ENCODE results near the gene ZNF841. TPM values are rescaled to one million over a fixed set of nuclear protein-coding genes. Genes with fewer than 3 reads are reported as not detected.

The ZNF841 gene
- total RNA-seq, 1 donor from 2014 or later, result 14.3 TPM

GRCh38 chr19:52094526-52095130, 937 bp downstream of the ZNF841 start:
- peaks cover 9% of the 10 kb centered on the region for H3K27me3 Mint-ChIP-seq (ENCODE audit: low read depth)
- TF ChIP-seq, protein P1, sequence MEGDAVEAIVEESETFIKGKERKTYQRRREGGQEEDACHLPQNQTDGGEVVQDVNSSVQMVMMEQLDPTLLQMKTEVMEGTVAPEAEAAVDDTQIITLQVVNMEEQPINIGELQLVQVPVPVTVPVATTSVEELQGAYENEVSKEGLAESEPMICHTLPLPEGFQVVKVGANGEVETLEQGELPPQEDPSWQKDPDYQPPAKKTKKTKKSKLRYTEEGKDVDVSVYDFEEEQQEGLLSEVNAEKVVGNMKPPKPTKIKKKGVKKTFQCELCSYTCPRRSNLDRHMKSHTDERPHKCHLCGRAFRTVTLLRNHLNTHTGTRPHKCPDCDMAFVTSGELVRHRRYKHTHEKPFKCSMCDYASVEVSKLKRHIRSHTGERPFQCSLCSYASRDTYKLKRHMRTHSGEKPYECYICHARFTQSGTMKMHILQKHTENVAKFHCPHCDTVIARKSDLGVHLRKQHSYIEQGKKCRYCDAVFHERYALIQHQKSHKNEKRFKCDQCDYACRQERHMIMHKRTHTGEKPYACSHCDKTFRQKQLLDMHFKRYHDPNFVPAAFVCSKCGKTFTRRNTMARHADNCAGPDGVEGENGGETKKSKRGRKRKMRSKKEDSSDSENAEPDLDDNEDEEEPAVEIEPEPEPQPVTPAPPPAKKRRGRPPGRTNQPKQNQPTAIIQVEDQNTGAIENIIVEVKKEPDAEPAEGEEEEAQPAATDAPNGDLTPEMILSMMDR (conservative IDR thresholded peaks at IDR 0.05), result no peak
- peaks cover 15% of the 10 kb centered on the region for H3K4me1 Mint-ChIP-seq
- peak; percentile 2 for DNase-seq (ENCODE audit: low read depth, low spot score)
- H3K4me3 Mint-ChIP-seq, result peak overlapping the region; percentile 92
- H3K36me3 Mint-ChIP-seq (ENCODE audit: low read depth), result peaks cover 64% of the 10 kb centered on the region
- H3K9me3 Mint-ChIP-seq, result peaks cover 20% of the 10 kb centered on the region
- H3K27ac Mint-ChIP-seq (ENCODE audit: unreplicated experiment), result peak overlapping the region; percentile 39

DNA sequence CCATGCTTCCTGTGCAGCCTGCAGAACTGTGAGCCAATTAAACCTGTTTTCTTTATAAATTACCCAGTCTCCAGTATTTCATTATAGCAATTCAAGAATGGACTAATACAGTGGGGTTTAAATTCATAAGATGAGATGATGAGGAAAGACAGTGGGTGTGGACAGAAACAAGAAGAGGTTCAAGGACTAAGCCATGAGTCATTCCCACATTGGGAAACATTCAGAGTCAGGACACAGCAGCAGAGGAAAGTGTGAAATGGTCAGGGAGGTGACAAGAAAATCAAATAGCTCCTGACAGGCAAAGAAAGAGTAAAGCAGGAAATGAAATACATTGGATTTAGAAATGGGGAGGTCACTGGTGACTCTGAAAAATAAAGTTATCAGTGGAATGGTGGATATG, 9.1 kb downstream of the ZNF841 start:
- no peaks in the 10 kb centered on the region for H3K4me1 Mint-ChIP-seq
- no peak overlapping the region for H3K27ac Mint-ChIP-seq (ENCODE audit: unreplicated experiment)
- no peak overlapping the region for H3K4me3 Mint-ChIP-seq
- H3K9me3 Mint-ChIP-seq, result peaks cover 40% of the 10 kb centered on the region
- DNase-seq (ENCODE audit: low read depth, low spot score), result no peak
- TF ChIP-seq, protein P1 (conservative IDR thresholded peaks at IDR 0.05), result no peak
- H3K36me3 Mint-ChIP-seq (ENCODE audit: low read depth), result peaks cover 89% of the 10 kb centered on the region
- no peaks in the 10 kb centered on the region for H3K27me3 Mint-ChIP-seq (ENCODE audit: low read depth)

- Mint-ChIP-seq H3K4me1 (no peaks in the 10 kb centered on the region), H3K27ac (ENCODE audit: unreplicated experiment) (no peak overlapping the region)
- TF ChIP-seq, protein P1 (conservative IDR thresholded peaks at IDR 0.05), result no peak
Observed at GRCh38 chr19:52070496-52070895, 25.1 kb downstream of the ZNF841 start.

DNA sequence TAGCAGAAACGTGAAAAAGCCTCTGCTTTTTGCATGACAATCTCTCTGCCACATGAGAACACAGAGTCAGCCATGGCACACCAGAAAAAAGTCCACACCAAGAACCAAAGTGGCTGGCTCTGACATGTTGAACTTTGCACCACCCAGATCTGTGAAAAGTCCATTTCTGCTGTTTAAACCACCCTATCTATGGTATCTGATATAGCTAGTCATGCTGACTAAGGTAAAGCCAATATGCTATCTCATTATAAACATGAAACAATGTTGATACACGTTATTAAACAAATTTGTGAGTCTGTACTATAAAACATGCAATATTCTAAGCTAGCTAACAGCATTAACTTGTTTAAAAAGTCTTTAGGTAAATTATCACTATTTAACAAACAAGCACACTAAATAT, 25.9 kb downstream of the ZNF841 start:
- no peak for DNase-seq (ENCODE audit: low read depth, low spot score)
- no peaks in the 10 kb centered on the region for H3K4me1 Mint-ChIP-seq
- no peaks in the 10 kb centered on the region for H3K27me3 Mint-ChIP-seq (ENCODE audit: low read depth)
- TF ChIP-seq, protein P1 (conservative IDR thresholded peaks at IDR 0.05), result no peak
- peaks cover 77% of the 10 kb centered on the region for H3K36me3 Mint-ChIP-seq (ENCODE audit: low read depth)
- no peak overlapping the region for H3K4me3 Mint-ChIP-seq
- H3K27ac Mint-ChIP-seq (ENCODE audit: unreplicated experiment), result no peak overlapping the region
- H3K9me3 Mint-ChIP-seq, result peaks cover 42% of the 10 kb centered on the region

More at GRCh38 chr19:52070496-52070895, 25.1 kb downstream of the ZNF841 start:
- peaks cover 77% of the 10 kb centered on the region for H3K36me3 Mint-ChIP-seq (ENCODE audit: low read depth)
- H3K4me3 Mint-ChIP-seq, result no peak overlapping the region
- peaks cover 42% of the 10 kb centered on the region for H3K9me3 Mint-ChIP-seq
- no peak for DNase-seq (ENCODE audit: low read depth, low spot score)
- H3K27me3 Mint-ChIP-seq (ENCODE audit: low read depth), result no peaks in the 10 kb centered on the region

GRCh38 chr19:52066258-52066863, 29.2 kb downstream of the ZNF841 start:
- no peak overlapping the region for H3K4me3 Mint-ChIP-seq
- DNase-seq (ENCODE audit: low read depth, low spot score), result no peak
- H3K36me3 Mint-ChIP-seq (ENCODE audit: low read depth), result peaks cover 76% of the 10 kb centered on the region
- TF ChIP-seq, protein P1 (conservative IDR thresholded peaks at IDR 0.05), result no peak
- H3K9me3 Mint-ChIP-seq, result peaks cover 44% of the 10 kb centered on the region
- no peaks in the 10 kb centered on the region for H3K27me3 Mint-ChIP-seq (ENCODE audit: low read depth)
- H3K27ac Mint-ChIP-seq (ENCODE audit: unreplicated experiment), result no peak overlapping the region
- H3K4me1 Mint-ChIP-seq, result no peaks in the 10 kb centered on the region

Measured in neural crest cell (in vitro differentiated cells).